DMS 273 (cell line): Measurements from ENCODE around the gene TFEB.
"Not testable (repeated sequence)": the region's sequence is repeated elsewhere in the genome, so short reads cannot be mapped to it uniquely, and the experiment has no call there.

Experiments used
- DNase-seq: peaks from one replicate; lab custom pipeline; 2025; ENCODE audit not compliant: unreplicated experiment; lab: John Stamatoyannopoulos, UW

Gene TFEB

GRCh38 chr6:41766043-41766664 lies 30.7 kb upstream of the TFEB start:
- DNase-seq, result not testable (repeated sequence)

GRCh38 chr6:41763470-41763869 lies 28.1 kb upstream of the TFEB start:
- no peak for DNase-seq

- no peak for DNase-seq
Measured at GRCh38 chr6:41759905-41760579, 24.6 kb upstream of the TFEB start.

- DNase-seq, result no peak
Measured at GRCh38 chr6:41759106-41759904, 23.9 kb upstream of the TFEB start.

GRCh38 chr6:41758641-41759035 lies 23.2 kb upstream of the TFEB start:
- no peak for DNase-seq

DNA sequence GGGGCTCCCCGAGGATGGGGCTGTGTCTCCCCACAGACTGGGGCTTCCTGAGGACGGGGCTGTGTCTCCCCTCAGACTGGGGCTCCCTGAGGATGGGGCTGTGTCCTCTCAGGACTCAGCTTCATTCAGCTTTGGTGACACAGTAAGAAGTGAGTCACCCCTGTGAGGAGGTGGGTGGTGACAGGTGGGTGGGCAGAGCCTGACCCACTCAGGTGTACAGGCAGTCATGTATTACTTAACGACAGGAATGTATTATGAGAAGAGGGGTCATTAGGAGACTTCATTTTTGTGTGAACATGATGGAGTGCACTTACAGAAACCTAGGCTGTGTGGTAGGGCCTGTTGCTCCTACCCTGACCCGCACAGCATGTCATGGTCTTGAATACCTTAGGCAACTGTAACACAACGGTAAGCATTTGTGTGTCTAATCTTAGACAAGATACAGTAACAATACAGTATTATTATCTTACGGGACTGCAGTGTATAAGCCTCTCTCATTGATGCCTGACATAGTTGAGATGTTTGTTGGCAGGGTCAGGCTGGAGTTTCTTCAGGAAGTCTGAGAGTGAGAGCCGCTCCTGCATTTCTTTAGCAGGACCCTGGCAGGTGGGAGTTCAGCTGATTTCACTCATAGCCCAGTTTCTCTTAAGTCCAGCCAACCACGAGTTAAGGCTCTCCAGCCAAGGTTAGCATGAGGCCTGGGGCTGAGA lies 22.7 kb upstream of the TFEB start:
- no peak for DNase-seq

- peak; percentile 77 for DNase-seq
Measured at GRCh38 chr6:41757271-41757670, 21.9 kb upstream of the TFEB start.

GRCh38 chr6:41756354-41756753 lies 20.9 kb upstream of the TFEB start:
- DNase-seq, result peak; percentile 63

DNA sequence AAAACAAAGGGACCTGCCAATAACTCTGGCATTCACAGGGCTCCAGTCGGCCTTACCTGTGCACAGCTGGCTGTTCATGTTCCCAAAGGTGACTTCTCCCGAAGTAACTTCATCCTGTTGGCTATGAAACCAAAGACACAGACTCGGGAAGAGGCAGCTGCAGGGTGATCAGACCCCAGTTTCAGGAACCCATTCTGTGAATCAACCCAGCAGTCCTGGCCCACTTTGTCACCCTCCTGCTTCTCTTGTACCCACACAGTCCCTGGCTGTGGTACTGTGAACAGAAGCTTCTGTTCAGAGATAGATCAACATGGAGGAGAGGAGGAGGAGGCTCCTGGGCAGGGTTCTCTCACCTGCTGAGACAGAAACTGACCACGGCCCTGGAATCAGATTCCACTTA lies 20.5 kb upstream of the TFEB start:
- DNase-seq, result no peak

DNA sequence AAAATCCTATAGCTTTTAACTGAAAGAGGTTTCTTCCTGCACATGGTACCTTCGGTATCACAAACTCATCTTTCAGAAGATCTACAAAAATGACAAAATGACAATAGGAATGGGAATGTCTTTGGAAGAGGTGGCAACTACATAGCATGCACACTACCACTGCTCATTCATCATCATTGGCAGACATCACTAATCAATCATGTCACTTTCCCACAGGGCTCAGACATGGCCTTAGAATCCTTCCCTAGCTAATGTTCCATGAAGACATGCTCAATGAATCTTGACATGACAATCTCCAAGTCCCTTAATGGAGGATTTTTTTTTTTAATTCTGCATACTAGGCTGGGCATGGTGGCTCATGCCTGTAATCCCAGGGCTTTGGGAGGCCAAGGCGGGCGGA lies 15.0 kb upstream of the TFEB start:
- DNase-seq, result no peak

DNA sequence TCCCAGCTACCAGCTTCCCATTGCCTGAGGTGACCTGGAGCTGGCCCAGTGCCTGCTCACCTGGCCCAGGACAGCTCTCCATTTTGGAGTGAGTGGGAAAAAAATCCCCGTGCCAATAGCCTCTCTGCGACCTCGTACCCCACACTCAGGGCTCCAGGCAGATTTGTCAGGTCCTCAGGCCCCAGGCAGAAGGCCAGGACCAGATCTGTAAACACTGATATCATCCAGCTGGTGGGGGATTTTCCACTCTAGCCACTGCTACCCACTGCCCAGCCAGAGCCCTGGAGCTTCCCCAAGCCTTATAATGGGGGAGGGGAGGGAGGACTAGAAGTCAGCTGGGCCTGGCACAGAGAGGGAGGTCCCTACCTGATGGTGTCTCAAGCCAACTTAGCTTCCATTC lies 13.1 kb upstream of the TFEB start:
- DNase-seq, result no peak

DNA sequence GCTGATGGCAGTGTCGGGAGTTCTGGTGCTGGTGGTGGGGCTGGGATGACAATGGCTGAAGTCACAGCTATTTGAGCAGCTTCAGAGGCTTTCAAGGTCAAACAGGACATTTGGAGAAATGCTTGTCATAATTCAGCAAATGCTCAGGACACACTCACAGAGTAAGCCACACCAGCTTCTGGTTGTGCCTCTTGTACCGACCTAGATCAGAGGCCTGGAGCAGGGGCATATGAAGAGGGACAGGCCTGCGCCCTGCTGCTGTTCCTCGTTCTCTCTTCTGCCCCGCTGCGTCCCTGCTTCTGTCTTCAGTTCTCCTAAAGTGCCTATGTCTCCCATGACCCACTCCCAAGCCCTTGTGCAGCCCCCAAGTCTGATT lies 12.7 kb upstream of the TFEB start:
- DNase-seq, result no peak

DNA sequence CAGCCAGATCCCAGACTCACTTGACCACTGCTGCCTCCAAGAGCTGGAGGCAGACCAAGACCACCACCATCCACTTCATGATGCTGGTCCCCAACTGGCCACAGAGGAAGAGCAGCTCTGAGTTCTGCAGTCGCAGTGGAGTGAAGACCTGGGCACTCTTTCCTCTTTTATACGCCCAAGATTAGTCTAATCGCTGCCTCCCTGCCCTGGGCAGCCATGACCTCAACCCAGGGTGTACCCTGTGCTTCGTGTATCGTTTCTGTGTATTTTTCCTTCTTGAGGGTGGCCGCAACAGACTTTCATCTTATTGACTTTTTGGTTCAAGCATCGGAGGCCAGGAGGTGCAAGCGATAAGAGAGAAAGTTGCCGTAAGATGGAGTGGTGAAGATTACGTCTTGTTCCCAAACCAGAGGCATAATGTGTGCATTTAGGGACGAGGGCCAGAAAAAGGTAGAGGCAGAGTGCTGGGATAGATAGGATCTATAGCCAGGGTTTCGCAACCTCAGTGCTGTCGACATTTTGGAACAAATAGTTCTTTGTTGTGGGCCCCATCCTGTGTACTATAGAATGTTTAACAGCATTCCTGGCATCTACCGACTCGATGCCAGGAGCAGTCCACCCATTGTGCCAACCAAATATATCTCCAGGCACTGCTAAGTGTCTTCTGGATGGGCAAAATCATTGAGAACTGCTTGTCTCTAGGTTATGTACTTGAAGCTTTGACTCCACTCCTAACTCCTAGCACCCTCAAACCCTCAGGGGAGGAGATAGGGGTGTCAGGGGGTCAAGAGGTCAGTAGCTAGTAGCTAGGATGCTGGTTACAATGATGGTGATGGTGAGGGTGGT lies 12.1 kb upstream of the TFEB start, which contains the start of gene PGC:
PGC (minus strand) TSS at position 142 of the 846 bp plus-strand sequence; CDS start at position 79, 63 bp downstream.
- DNase-seq, result no peak

DNA sequence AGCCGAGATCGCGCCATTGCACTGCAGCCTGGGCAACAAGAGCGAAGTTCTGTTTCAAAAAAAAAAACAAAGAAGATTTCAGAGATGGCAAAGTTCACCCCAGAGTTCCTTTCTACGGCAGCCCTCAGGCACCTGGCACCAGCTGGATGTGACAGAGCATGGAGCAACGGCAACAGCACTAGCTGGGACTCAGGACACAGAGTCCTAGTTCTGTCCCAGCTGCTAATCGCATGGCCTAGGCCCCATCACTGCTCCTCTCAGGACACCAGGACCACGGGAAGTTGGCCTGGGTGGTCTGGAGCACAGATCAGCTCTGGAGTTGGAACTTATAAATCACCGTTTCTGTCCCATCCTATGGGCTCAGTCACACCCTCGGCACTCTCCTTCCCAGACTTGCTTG lies 10.7 kb upstream of the TFEB start:
- no peak for DNase-seq

DNA sequence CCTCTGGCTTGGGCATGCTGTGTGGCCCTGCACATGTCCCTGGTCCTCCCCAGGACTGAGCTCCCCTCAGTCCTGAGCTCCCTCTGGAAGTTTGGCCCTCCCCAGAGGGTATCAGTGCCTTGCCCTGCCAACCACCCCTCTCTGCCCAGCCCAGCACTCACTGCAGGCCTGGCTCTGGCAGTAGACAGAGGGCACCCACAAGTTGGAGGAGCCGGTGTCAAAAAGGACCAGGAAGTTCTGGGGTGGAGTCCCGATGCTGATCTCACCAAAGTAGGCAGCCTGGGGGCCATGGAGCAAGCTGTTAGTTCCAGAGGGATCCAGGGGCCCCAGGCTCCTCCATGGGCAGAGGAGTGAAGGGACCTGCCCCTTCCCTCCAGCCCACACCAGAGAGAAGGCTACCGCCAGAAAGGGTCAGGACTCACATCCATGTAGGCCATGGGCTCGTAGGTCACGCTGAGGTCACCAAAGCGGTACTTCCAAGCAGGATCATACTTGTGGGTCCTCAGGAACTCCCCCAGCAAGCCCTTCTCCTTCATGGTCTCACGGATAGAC lies 8.9 kb upstream of the TFEB start:
- DNase-seq, result no peak

DNA sequence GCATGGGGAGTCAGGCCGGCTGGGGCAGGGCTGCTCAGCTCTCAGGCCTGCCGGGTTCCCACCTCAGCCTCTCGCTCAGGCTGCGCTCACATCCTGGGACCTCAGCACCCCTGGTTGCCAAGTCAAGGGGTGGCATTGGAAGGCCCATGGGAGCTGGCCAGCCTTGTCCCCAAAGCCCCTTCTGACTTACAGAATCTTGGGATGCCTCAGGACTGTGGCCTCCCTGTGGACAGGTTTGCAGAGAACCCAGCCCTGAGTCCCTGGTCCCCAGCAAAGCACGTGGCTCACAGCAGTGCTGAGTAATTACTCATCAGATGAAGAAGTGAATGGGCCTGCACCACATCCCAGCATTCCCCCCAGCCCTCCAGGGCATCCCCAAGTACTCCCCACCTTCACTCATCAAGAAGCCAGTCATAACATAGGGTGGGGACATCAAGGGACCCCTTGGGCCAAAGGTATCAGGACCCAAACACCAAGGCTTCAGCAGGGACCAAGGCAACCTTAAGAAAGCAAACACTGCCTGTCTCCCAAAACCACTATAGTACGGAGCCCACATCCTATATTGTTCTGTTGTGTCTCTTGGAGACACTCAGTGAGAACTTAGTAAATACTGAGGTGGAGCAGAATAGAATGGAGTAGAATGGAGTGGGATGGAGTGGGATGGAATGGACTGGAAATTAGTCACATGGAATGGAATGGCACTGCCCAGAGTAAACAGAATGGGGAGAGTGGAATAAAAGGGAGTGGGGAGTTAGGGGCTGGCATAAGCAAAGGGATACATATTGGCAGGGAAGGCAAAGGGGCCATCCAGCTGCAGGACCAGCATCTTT lies 8.2 kb upstream of the TFEB start:
- DNase-seq, result no peak

GRCh38 chr6:41741625-41742490 lies 6.5 kb upstream of the TFEB start:
- no peak for DNase-seq

- DNase-seq, result no peak
Measured at GRCh38 chr6:41740366-41741162, 5.2 kb upstream of the TFEB start.
